GM18861 (cell line): Measurements from ENCODE around the gene PDE4B.
"Not testable (repeated sequence)": the region's sequence is repeated elsewhere in the genome, so short reads cannot be mapped to it uniquely, and the experiment has no call there.

Experiments used
- ATAC-seq: cut with Tn5 transposase; IDR thresholded peaks from one replicate; pipeline ENCODE4 v1.9.1; 2021; ENCODE audit not compliant: unreplicated experiment

Gene PDE4B

DNA sequence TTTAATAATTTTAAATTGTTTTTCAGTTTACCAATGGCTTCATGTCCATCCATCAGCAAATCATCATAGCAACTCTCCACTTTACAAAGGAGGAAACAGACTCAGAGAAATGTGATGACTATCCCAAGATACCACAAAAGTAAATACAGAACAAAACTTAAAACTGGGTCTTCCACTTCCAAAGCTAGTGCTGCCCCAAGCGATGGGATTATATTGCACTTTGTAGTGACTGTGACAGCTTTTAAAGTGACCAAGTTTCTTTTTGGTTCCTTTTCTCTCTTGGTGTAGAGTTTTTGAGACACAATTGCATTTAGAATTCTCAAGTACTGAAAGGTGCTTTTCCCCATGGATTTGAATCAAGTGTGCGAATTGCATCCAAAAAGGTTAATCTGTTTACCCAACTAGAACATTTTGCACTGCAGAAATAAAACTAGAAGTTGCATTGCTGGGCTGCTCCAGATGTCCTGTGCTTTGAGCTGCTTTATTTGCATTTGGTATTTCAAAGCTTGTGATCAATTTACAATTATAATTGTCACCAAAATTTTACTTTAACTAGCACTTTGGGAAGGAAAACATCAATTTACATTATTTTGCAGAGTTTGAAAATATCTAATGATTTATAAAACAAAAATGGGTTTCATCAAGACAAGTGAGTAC lies 320.2 kb downstream of the PDE4B start:
- no peak for ATAC-seq

DNA sequence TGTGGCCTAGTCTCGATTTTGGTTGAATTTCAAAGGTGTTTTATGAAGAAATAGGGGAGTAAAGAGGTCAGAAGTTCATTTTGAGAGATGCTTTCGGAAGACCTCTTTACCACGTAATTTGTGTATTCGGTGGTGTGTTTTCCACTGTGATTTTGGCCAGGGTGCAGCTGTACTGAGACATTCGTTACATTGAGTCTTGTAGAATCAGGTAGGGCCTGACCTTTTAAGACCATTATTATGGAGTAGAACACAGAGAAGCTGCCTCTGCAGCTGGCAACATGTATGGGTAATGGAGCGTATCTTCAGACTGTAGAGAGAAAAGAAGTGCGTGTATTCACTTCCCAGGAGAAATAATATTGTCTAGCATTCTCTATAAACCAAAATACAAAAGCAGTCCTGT lies 326.5 kb downstream of the PDE4B start:
- ATAC-seq = no peak

DNA sequence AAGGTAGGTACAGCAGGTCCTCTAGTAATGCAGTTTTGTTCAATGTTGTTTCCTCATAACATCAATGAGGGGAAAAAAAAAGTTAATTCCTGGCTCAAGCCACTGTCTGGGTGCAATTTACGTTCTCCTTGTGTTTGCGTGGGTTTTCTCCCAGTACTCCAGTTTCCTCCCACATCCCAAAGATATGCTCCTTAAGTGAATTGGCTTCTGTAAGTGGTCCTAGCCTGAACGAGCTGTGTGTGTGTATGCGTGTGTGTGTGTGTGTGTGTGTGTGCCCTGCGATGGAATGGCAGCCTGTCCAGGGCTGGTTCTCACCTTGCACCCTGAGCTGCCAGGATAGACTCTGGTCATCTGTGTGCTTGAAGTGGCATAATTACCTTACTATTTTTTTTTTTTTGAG lies 332.0 kb downstream of the PDE4B start:
- no peak for ATAC-seq

DNA sequence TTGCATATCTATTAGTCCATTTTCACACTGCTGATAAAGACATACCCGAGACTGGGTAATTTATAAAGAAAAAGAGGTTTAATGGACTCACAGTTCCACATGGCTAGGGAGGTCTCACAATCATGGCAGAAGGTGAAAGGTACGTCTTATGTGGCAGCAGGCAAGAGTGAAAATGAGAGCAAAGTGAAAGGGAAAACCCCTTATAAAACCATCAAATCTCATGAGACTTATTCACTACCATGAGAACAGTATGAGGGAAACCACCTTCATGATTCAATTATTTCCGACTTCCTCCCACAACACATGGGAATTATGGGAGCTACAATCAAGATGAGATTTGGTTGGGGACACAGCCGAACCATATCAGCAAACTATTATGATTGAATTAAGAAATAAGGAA lies 335.9 kb downstream of the PDE4B start:
- ATAC-seq = not testable (repeated sequence)

DNA sequence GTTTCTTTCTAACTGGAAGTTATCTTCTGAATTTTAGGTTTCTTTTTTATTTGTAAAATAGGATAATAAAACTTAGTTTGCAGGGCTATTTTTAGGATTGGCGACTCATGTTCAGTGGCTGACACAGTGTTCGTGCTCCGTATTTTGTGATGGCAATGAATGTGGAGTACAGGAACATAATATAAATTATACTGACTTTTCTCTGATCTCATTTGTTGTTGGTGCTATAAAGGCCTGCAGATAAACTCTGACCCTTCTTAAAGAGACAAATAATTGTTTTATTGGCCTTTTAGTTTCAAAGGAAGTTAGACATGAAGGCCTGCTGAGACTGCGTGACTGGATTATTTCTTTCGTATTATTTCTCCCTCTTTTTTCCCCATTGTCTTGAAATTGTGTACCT lies 339.6 kb downstream of the PDE4B start:
- ATAC-seq = no peak

DNA sequence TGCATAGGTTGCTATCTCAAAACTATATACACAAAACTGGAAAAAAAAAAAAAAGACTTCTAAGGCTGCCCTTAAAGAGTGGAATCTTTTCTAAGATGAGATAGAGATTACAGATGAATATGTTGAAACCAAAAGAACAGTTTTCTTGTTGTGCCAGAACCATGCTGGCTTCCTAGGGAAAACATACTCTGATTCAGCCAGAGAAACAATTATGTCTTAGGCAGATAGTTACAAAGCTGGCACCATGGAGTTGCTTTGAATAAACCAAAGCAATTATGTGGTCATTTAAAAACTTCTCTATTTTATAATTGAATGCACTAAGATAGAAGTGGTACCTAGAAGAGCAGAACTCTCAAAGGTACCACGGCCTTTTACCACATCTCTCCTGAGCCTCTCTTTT lies 341.3 kb downstream of the PDE4B start:
- no peak for ATAC-seq

DNA sequence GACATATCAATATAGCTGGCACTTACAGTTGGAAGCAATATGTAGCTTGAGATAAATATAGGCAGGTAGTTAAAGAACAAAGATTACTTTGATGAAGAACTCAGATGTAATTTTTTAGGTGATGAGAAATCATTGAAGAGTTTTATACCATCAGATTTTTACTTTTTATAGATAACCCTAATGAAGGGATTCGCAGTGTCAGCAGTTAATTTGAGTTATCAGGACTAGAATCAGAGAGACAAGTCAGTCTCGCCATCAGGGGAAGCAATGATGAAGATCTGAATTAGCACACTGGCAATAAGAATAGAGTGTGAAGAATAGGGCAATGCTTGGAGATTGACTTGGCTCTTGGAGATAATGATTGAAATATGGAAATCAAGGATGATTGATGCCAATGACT lies 342.5 kb downstream of the PDE4B start:
- no peak for ATAC-seq

DNA sequence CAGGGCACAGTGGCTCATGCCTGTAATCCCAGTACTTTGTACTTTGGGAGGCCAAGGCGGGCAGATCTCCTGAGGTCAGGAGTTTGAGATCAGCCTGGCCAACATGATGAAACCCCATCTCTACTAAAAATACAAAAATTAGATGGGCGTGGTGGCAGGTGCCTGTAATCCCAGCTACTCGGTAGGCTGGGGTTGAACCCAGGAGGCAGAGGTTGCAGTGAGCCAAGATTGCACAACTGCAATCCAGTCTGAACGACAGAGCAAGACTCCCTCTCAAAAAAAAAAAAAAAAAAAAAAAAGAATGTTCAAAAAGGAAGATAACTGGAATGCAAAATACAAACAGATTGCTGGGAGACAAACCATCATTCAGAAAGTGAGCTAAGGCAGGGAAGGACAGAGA lies 343.7 kb downstream of the PDE4B start:
- ATAC-seq = not testable (repeated sequence)

DNA sequence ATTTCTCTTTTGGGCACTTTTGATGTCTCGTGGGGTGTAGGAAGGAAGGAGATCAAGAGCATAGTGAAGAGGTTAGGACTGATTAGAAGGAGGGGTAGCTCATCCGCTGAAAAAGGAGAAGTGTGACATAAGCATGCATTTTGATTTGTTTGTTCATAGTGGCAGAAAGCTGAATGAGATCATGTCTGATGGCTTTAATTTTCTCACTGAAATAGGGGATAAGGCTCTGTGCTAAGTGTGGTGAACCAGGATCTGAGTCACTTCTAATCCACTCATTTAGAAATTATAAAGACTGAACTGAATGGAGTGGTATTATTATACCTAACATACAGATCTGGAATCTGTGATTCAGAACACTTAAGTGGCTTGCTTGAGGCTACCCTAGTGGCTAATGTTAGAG lies 344.5 kb downstream of the PDE4B start:
- ATAC-seq = no peak

DNA sequence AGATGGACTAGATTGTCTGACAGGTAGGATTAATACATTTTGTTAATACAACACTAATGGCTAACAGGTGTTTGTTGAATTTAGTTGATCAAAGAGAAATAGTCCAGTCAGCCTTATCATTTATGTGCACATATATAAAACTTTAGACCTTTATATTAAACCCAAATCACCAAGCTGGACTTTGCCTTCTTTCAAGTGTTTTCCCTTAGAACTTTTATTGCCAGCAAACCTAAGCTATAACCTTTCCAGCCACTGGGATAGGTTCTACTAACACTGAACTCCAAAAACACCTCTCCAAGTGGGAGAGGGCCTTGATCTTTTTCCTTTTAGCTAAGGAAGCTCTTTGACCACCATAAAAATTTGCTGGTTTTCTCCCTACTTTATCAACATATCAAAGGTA lies 345.9 kb downstream of the PDE4B start:
- no peak for ATAC-seq

DNA sequence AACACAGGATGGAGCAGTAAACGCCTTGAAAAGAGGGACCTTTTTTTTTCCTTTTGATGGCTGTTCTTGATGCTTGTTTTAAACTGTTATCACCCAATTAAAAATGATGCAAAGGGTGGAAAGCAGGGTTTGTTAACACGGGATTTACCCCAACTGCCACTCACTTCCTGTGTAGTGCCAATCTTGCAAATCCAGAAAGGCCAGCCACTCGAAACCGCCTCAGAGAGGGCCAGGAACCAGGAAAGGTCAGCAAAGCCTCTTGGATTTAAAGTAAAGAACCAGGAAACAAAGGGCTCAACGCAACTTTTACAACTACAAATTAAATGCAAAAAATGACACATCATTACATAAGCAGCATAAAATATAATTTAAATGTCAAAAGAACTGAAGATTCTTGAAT lies 347.4 kb downstream of the PDE4B start:
- ATAC-seq = no peak

DNA sequence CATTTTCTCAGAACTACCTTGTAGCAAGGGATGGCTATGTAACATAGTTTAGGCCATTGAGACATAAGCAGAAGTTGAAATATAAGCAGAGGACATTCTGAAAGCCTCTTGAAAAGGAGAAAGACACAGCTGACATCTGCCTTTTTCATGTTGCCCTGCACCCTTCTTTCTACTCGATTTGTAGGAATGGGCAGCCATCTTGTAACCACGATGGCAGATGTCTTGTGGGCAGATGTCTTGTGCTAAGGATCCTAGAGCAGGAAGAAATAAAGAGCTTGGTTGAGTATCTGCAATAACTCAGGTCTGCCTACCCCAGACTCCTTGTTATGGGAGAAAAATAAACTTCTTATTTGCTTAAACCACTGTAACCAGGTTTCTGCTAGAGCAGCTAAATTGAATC lies 351.0 kb downstream of the PDE4B start:
- ATAC-seq = no peak

DNA sequence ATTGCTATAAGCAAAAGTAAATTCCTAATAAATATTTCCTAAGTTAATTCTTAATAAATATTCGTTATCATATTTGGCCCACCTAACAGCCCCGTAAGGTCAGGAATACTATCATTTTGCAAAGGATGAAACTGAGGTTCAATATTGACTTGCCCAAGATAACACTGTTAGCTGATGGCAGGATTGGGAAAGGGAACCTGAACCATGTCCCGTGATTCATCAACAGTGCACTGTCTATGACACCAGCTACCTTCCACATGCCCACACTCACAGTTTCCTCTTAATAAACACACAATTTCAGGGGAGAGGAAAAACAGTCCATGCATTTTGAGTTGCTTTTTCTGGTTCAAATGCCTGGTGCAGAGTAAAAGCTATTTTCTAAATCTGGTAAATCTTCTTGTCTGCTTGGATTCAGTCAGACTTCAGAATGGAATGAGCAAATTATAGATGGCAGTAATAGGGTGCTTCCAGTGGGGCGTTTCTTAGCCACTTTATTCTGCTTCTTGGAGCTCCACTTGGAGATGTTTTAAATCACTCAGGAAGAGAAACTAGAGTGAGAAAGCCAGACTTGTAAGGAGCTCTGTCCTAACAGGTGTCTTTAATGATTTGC lies 354.6 kb downstream of the PDE4B start:
- no peak for ATAC-seq

DNA sequence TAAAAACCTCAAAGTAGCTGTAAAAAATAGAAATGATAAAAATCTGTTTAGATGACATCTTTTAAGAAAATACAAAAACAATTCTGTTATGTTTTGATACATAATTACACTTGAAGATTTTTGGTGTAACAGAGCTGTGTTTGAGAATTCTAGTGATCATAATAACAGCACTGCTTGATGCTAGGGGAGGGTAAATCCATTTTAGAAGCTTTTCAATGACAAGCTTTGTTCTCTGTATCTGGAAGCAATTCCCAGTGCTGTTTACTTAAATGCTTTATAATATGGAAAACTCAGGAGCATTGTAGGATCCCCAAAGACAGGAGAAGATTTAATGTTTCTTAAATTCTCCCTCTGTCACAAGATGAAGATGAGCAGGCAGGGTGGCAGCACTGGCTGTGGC lies 359.3 kb downstream of the PDE4B start:
- no peak for ATAC-seq

DNA sequence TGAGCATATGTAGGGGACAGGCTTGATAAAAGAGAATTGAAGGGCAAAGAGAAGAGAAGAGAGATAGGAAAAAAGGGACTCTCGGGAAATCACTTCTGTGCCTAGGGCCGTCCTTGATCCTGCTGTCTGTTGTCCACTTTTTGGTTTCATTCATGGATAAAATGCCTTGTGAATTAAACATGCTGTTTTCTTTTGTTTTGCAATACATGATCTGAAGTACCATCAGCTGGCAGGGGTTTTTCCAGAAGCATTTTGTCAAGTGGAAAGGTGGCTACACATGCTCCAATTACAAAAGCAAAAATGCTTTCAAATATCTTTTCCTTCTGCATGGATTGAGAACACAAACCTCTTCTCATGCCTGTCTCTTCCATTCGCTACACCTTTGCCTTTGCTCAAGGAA lies 361.7 kb downstream of the PDE4B start:
- no peak for ATAC-seq

DNA sequence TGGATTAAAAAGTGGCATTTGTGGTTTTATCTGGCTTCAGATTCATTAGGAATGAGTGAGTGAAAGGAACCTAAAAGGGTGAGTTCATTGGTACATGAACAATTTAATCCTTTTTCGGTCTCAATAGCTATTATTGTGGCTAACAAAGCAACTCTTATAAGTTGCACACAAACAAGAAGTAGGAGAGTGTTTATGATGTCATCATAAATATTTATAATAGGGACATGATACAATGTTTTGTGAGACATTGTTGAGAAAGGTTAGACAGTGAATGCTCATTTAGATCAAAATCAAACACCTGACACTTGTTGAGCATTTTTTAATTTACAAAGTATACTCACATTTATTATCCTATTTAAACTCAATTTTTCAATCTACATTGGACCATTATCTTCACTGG lies 363.4 kb downstream of the PDE4B start:
- ATAC-seq = no peak

DNA sequence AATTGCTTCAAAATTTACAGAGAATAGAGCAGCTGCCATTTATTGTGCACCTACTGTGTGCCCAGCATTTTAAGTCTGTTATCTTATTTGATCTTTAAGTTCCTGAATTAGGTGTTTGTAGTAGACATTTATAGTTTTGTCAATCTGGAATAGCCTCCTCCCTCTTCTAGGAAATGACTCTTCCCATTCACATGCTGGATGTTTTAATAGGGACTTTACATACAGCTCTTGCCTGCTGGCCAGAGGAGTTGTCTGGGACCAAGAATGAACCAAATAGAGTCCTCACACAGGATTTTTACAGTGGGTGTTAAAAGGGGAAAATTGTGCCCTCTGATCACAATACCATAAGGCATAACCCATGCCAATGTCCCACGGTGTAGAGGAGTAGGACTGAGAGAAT lies 367.1 kb downstream of the PDE4B start:
- no peak for ATAC-seq

DNA sequence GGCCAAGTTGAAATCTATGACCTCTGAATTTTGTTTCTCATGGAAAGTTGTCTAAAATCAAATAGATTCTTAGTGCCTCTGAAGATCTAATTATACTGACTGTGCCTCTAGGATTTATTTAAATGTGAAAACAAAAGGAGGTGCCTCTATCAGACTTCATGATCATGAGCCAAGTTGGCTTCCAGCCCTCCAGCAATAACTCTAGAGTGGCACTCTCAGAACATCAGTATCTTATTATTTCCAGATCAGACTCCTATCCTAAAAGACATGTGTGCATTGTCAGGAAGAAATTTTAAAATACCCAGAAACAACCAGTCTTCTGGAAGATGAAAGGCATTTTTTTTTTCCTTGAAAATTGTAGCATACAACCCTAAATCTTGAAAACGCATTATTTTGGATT lies 368.0 kb downstream of the PDE4B start:
- ATAC-seq = no peak

DNA sequence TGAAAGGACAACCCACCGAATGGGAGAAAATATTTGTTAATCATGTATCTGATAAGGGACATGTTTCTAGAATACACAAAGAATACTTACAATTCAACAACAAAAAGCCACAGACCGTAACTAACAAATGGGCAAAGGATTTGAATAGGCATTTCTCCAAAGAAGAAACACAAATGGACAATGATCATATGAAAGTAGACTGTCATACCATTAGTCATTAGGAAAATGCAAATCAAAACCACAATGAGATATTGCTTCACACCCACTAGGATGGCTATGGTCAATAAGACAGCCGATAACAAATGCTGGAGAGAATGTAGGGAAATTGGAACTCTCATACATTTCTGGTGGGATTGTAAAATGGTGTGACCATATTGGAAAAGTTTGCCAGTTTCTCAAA lies 374.1 kb downstream of the PDE4B start:
- ATAC-seq = no peak

DNA sequence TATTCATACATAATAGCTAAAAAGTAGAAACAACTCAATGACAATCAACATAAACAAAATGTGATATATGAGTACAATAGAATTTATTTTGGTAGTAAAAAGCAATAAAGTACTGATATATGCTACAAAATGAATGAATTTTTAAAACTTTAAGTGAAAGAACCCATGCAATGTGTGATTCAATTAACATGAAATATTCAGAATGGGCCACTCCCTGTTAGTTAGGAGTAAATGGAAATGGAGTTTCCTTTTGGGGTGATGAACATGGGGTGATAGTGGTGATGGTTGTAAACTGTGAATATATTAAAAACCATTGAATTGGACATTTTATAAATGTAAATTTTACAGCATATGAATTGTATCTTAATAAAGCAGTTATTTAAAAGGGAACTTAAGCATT lies 374.6 kb downstream of the PDE4B start:
- no peak for ATAC-seq

DNA sequence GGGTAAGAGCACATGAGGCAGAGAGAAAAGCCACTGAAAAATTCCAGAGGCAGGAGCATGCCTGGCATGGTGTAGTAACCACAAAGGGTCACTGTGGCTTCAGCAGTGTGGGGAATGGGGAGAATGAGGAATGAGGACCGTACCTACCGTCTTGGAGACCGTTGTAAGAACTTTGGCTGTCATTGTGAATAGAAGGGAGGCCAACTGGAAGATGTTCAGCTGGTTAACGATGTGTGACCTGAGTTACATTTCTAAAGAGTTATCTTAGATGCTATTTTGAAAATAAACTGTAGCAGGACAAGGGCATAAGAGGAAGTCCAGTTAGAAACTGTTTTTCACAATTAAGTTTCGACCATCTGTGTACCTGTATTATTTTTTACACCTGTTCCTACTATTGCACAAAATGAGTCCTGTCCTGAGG lies 375.8 kb downstream of the PDE4B start:
- ATAC-seq = no peak

DNA sequence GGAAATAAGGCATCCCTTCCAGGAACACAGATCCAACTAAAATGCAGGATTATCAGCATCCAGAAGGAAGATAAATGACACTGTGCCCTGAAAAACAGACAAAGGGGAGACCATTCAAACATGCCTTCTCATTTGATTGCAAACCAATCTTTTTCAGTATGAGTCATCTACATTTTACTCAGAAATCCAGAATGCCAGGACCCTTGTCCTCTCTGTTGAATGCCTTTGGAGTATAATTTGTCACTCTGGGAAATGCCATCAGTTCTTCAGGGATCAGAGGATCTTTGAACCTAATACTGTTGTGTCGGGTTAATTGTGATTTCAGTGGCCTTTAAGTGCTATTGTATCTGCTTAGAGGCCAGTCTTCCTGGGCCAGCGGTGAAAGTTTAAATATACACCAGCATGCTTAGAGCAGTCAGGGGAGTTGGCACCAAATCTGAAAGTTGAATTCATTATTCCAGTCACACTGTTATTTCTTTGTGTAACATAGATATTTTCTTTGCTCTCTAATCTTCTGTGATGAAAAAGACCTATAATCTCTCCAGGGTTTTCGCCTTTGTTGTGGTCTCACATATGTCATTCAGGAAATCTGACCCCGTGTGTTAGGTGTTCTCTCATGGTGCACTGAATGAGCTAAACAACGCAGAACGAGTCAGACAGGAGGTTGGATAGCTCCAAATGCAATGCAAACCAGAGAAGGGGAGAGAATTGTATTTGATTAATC lies 376.4 kb downstream of the PDE4B start:
- no peak for ATAC-seq

DNA sequence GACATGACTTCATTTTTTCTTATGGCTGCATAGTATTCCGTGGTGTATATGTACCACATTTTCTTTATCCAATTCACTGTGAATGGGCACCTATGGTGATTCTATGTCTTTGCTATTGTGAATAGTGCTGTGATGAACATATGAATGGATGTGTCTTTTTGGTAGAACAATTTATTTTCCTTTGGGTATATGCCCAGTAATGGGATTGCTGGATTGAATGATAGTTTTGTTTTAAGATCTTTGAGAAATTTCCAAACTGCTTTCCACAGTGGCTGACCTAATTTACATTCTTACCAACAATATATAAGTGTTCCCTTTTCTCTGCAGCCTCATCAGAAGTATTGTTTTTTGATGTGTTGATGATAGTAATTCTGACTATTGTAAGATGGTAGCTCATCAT lies 379.6 kb downstream of the PDE4B start:
- ATAC-seq = no peak
